Endothelial cell of umbilical vein (primary cell): Measurements from ENCODE around the gene SLC25A22. TPM values are rescaled to one million over a fixed set of nuclear protein-coding genes. Genes with fewer than 3 reads are reported as not detected.
A peak's percentile ranks its signal among the peaks of the same experiment; 100 is the strongest.

Experiments
- BruUV-seq: library from RNA; stranded (reverse); fragments of 400-500 nt; replicated peaks from 2 replicates; lab custom pipeline; 2021; lab: Mats Ljungman, UMichigan
- CTCF ChIA-PET: fragments of 300-600, 350-600 bp; sonication (Branson Sonifier 250); formaldehyde crosslinking; loops from one replicate; lab custom pipeline; 2021; ENCODE audit warnings: antibody characterized with exemption, inconsistent platforms; lab: Charles Lee
- POLR2A ChIA-PET: fragments of 300-600, 350-600 bp; sonication (Branson Sonifier 250); formaldehyde crosslinking; loops from one replicate; lab custom pipeline; 2021; ENCODE audit warnings: antibody characterized with exemption, inconsistent platforms; lab: Charles Lee
- DNase-seq: peaks from one replicate; pipeline ENCODE4 v3.0.0-alpha.2; 2011; ENCODE audit warnings: low read depth, low spot score
- FAIRE-seq: peaks from 2 replicates; lab custom pipeline; 2011; peaks lifted over from hg19 to GRCh38; lab: Jason Lieb, UNC
- H2AFZ ChIP-seq: 2 replicates; pipeline ENCODE4 v1.6.0; 2012; ENCODE audit warnings: low read depth, low read length, control low read depth, inconsistent platforms
- H3K27ac ChIP-seq: 2 replicates; pipeline ENCODE4 v1.5.1; 2011; ENCODE audit warnings: low read depth, mild to moderate bottlenecking, control low read depth, low read length, moderate library complexity; ENCODE audit not compliant: insufficient read depth
- H3K27me3 ChIP-seq, 2 experiments: 2 replicates each; pipeline versions ENCODE4 v1.6.0 to v1.6.1; 2011; ENCODE audit warnings: low read length in 2 of 2, mixed read lengths in 1 of 2; ENCODE audit not compliant: control insufficient read depth in 2 of 2, insufficient read depth in 2 of 2
- H3K36me3 ChIP-seq, 2 experiments: 2 replicates in 1 of 2; 3 replicates in 1 of 2; pipeline ENCODE4 v1.5.1; 2011; ENCODE audit warnings: low read length in 2 of 2, mild to moderate bottlenecking in 1 of 2, moderate library complexity in 1 of 2; ENCODE audit not compliant: control insufficient read depth in 2 of 2, insufficient read depth in 2 of 2; ENCODE audit errors: extremely low read depth in 1 of 2
- H3K4me1 ChIP-seq: 3 replicates; pipeline ENCODE4 v1.5.1; 2011; ENCODE audit warnings: mild to moderate bottlenecking, low read length; ENCODE audit not compliant: control insufficient read depth, insufficient read depth; ENCODE audit errors: extremely low read depth
- H3K4me2 ChIP-seq: 2 replicates; pipeline ENCODE4 v1.6.1; 2011; ENCODE audit warnings: low read length, control low read depth, mixed read lengths; ENCODE audit not compliant: insufficient read depth
- H3K4me3 ChIP-seq, 3 experiments: fragments of 200-600 bp in 1 of 3; sonication (generic), shearing (Covaris generic) in 1 of 3; replicated peaks in 1 of 3; 2 replicates each; pipeline ENCODE4 v1.5.1; 2011 to 2016; ENCODE audit warnings: control low read depth in 3 of 3, low read length in 3 of 3, mild to moderate bottlenecking in 2 of 3, inconsistent platforms in 1 of 3, low read depth in 1 of 3, moderate library complexity in 1 of 3; ENCODE audit not compliant: insufficient read depth in 1 of 3
- H3K79me2 ChIP-seq: 2 replicates; pipeline ENCODE4 v1.6.0; 2012; ENCODE audit warnings: low read length, inconsistent platforms; ENCODE audit not compliant: control insufficient read depth, insufficient read depth
- H3K9ac ChIP-seq: replicated peaks from 2 replicates; pipeline ENCODE3; 2011; ENCODE audit warnings: low read length, control low read depth; ENCODE audit not compliant: insufficient read depth; ENCODE audit errors: extremely low read depth
- H3K9me1 ChIP-seq: replicated peaks from 3 replicates; pipeline ENCODE4 v1.6.0; 2011; ENCODE audit warnings: mild to moderate bottlenecking, low read length; ENCODE audit not compliant: control insufficient read depth, insufficient read depth; ENCODE audit errors: extremely low read depth
- H3K9me3 ChIP-seq: replicated peaks from 2 replicates; pipeline ENCODE4 v1.5.1; 2012; ENCODE audit warnings: low read length, inconsistent platforms; ENCODE audit not compliant: control insufficient read depth, insufficient read depth
- H4K20me1 ChIP-seq: replicated peaks from 2 replicates; pipeline ENCODE3; 2011; ENCODE audit warnings: mild to moderate bottlenecking, low read length; ENCODE audit not compliant: control insufficient read depth, insufficient read depth; ENCODE audit errors: extremely low read depth
- EZH2 ChIP-seq: IDR thresholded peaks from 2 replicates; pipeline ENCODE4 v1.6.1; 2012; ENCODE audit warnings: borderline replicate concordance, low read depth, mild to moderate bottlenecking, moderate library complexity, low read length, inconsistent platforms; ENCODE audit not compliant: severe bottlenecking
- FOS ChIP-seq: IDR thresholded peaks from 2 replicates; pipeline ENCODE4 v1.6.1; 2011; ENCODE audit warnings: mild to moderate bottlenecking, low read length, moderate library complexity, borderline replicate concordance; ENCODE audit not compliant: insufficient read depth
- GATA2 ChIP-seq: IDR thresholded peaks from 2 replicates; pipeline ENCODE4 v1.7.0; 2011; ENCODE audit warnings: low read depth, mild to moderate bottlenecking, moderate library complexity, mixed read lengths, low read length; ENCODE audit not compliant: insufficient read length, insufficient read depth
- JUN ChIP-seq: IDR thresholded peaks from 2 replicates; pipeline ENCODE4 v1.6.1; 2011; ENCODE audit warnings: borderline replicate concordance, low read depth; ENCODE audit not compliant: insufficient read length, insufficient read depth
- MYC ChIP-seq: IDR thresholded peaks from one replicate; pipeline ENCODE4 v1.6.1; 2011; ENCODE audit warnings: mild to moderate bottlenecking, low read depth, low read length
- POLR2A ChIP-seq: IDR thresholded peaks from 2 replicates; pipeline ENCODE4 v1.6.1; 2012; ENCODE audit warnings: low read depth, mild to moderate bottlenecking, control low read depth, low read length
- POLR2AphosphoS5 ChIP-seq: IDR thresholded peaks from 2 replicates; pipeline ENCODE4 v1.6.1; 2012; ENCODE audit warnings: low read depth, mild to moderate bottlenecking, control low read depth, low read length, moderate library complexity; ENCODE audit not compliant: insufficient read depth
- dilution Hi-C: fragments of 300-500 bp; cut with MboI; formaldehyde crosslinking; loops from one replicate; pipeline ENCODE4 v1.15.0; 2019; ENCODE audit warnings: low sequenced_read_pairs; ENCODE audit not compliant: extremely low pct_ligation_motif_present
- intact Hi-C: fragments of 100-400 bp; cut with micrococcal nuclease; formaldehyde crosslinking; loops from one replicate; pipeline ENCODE4 v1.10.0; 2022
- polyA plus RNA-seq, 4 experiments: library from polyadenylated mRNA; depleted of rRNA in 3 of 4; stranded (reverse) in 3 of 4; unstranded in 1 of 4; fragments of >200 nt; gene quantifications; 2 replicates each; pipeline versions ENCODE4 v1.2.1 to v1.2.3, GENCODE V29; 2011 to 2012; ENCODE audit warnings: missing spikeins in 1 of 4
- total RNA-seq: library from RNA; stranded (reverse); gene quantifications from 2 replicates; pipeline ENCODE4 v1.2.3, GENCODE V29; 2021
- TF ChIP-seq, protein P1 (sequence below): IDR thresholded peaks from 2 replicates; pipeline ENCODE4 v1.6.1; 2011; ENCODE audit not compliant: insufficient read depth, insufficient read length
- TF ChIP-seq, protein P2 (sequence below), 2 donors: IDR thresholded peaks; 1 replicate in 1 of 2; 2 replicates in 1 of 2; pipeline ENCODE4 v1.5.1; 2011; ENCODE audit warnings: low read length in 2 of 2, mild to moderate bottlenecking in 2 of 2, moderate library complexity in 2 of 2, control low read depth in 1 of 2, inconsistent platforms in 1 of 2, low read depth in 1 of 2; ENCODE audit not compliant: insufficient read depth in 1 of 2; ENCODE audit errors: extremely low read depth in 1 of 2

SLC25A22 gene
- total and polyA plus RNA-seq, 2 donors (not counting 3 experiments of a cell fraction or from before 2014, with no cell fraction given), result 24.5 to 24.9 TPM

- BruUV-seq, result no TSS peak
- Histone ChIP-seq H3K4me2 (peak overlapping the region; percentile 27), H3K9me1 (no peaks in the 10 kb centered on the region), H3K9ac (peak overlapping the region; percentile 38), H2AFZ (peak overlapping the region; percentile 8), H3K27me3 (no peaks in the 10 kb centered on the region), H3K36me3 (peaks cover 4 to 11% of the 10 kb centered on the region in 2 experiments), H3K27ac (no peak overlapping the region), H3K4me1 (peaks cover 57% of the 10 kb centered on the region), H3K9me3 (no peaks in the 10 kb centered on the region), H3K4me3 (peak overlapping the region in 2 of 3 experiments; percentile 16 to 70), H4K20me1 (no peaks in the 10 kb centered on the region), H3K79me2 (peaks cover 26% of the 10 kb centered on the region)
- ChIA-PET CTCF (interaction anchor here (2.7 kb wide), 1 partner anchor 8 kb away, joined by 8 read pairs; no protein-coding TSS in a partner anchor), POLR2A (interaction anchor here (2.3 to 3.6 kb wide), 3 partner anchors 10 to 13 kb away, joined by 15 to 28 read pairs (median 25); partner anchors contain the start of genes PNPLA2, POLR2L and TSPAN4)
- dilution Hi-C loops (no loop called here), intact Hi-C loops (no loop called here)
- DNase-seq (no peak), FAIRE-seq (no peak)
- TF ChIP-seq, protein P1, sequence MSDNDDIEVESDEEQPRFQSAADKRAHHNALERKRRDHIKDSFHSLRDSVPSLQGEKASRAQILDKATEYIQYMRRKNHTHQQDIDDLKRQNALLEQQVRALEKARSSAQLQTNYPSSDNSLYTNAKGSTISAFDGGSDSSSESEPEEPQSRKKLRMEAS, result no peak
- TF ChIP-seq POLR2A (no peak), JUN (no peak), FOS (no peak)
These were observed 34.0 kb upstream of the SLC25A22 start for GRCh38 chr11:831961-832528.

- no TSS peak for BruUV-seq
- Histone ChIP-seq H3K4me2 (no peak overlapping the region), H3K9ac (no peak overlapping the region), H3K36me3 (peaks cover 0 to 4% of the 10 kb centered on the region in 2 experiments), H2AFZ (no peak overlapping the region), H4K20me1 (no peaks in the 10 kb centered on the region), H3K4me3 (no peak overlapping the region), H3K27ac (no peak overlapping the region), H3K9me1 (no peaks in the 10 kb centered on the region), H3K9me3 (no peaks in the 10 kb centered on the region), H3K4me1 (peaks cover 57% of the 10 kb centered on the region), H3K79me2 (peaks cover 20% of the 10 kb centered on the region), H3K27me3 (no peaks in the 10 kb centered on the region)
- no peak for FAIRE-seq
- TF ChIP-seq, protein P1, result no peak
- TF ChIP-seq JUN (no peak), MYC (no peak), FOS (no peak), POLR2A (no peak), EZH2 (no peak), POLR2AphosphoS5 (no peak), GATA2 (no peak)
- TF ChIP-seq, protein P2, sequence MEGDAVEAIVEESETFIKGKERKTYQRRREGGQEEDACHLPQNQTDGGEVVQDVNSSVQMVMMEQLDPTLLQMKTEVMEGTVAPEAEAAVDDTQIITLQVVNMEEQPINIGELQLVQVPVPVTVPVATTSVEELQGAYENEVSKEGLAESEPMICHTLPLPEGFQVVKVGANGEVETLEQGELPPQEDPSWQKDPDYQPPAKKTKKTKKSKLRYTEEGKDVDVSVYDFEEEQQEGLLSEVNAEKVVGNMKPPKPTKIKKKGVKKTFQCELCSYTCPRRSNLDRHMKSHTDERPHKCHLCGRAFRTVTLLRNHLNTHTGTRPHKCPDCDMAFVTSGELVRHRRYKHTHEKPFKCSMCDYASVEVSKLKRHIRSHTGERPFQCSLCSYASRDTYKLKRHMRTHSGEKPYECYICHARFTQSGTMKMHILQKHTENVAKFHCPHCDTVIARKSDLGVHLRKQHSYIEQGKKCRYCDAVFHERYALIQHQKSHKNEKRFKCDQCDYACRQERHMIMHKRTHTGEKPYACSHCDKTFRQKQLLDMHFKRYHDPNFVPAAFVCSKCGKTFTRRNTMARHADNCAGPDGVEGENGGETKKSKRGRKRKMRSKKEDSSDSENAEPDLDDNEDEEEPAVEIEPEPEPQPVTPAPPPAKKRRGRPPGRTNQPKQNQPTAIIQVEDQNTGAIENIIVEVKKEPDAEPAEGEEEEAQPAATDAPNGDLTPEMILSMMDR (IDR thresholded peaks at IDR 0.05; ENCODE audit: extremely low read depth in 1 of 2, insufficient read depth in 1 of 2, low read depth in 1 of 2, low read length in 2 of 2), result no peak
- peak; percentile 39 for DNase-seq
- ChIA-PET POLR2A (interaction anchor here (2.3 to 3.6 kb wide), 2 partner anchors 11 to 12 kb away, joined by 15 to 28 read pairs; partner anchors contain the start of genes PNPLA2, POLR2L and TSPAN4), CTCF (interaction anchor here (0.8 to 2.7 kb wide), 2 partner anchors 9 to 17 kb away, joined by 3 to 8 read pairs; no protein-coding TSS in a partner anchor)
- intact Hi-C loops (no loop called here), dilution Hi-C loops (no loop called here)
These were observed 33.2 kb upstream of the SLC25A22 start for GRCh38 chr11:831118-831864.
